Skeletal muscle satellite cell (primary cell): ENCODE measurements around the gene MTOR.
A peak's percentile ranks its signal among the peaks of the same experiment; 100 is the strongest.
"Not testable (repeated sequence)": the region's sequence is repeated elsewhere in the genome, so short reads cannot be mapped to it uniquely, and the experiment has no call there.

Experiments
- H3K27me3 ChIP-seq: 2 replicates; pipeline ENCODE4 v1.7.0; 2013; ENCODE audit warnings: low read length; ENCODE audit not compliant: control insufficient read depth, insufficient read depth
- H3K36me3 ChIP-seq: 2 replicates; pipeline ENCODE4 v1.7.0; 2013; ENCODE audit warnings: mild to moderate bottlenecking, control low read depth, low read length; ENCODE audit not compliant: insufficient read depth
- H3K4me1 ChIP-seq: 2 replicates; pipeline ENCODE4 v1.7.0; 2013; ENCODE audit warnings: low read length; ENCODE audit not compliant: control insufficient read depth, insufficient read depth
- H3K4me2 ChIP-seq: 2 replicates; pipeline ENCODE4 v1.7.0; 2013; ENCODE audit warnings: mild to moderate bottlenecking, low read length
- H3K4me3 ChIP-seq: 2 replicates; pipeline ENCODE4 v1.7.0; 2013; ENCODE audit warnings: low read length
- H3K9ac ChIP-seq: 2 replicates; pipeline ENCODE4 v1.7.0; 2013; ENCODE audit warnings: mild to moderate bottlenecking, low read depth, low read length, moderate library complexity
- H3K9me3 ChIP-seq: replicated peaks from 2 replicates; pipeline ENCODE4 v1.7.0; 2013; ENCODE audit warnings: mild to moderate bottlenecking, control low read depth, low read length

MTOR gene

DNA sequence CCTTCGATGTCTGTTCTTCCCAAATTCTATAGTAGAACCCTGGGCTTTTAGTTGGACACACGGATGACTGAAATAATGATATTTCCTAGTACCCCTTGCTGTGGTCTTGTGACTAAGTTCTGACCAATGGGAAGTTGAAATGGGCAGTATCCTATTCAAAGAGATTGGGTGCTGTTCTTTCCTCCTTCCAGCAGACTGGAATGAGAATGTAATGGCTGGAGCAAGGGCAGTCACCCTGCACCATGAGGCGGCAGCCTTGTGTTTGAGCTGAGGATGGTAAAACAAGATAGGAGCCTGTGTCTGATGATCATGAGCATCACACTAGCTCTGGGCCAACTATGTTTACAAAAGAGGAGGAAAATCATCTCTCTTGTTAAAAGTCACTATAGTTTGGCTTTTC lies 197.4 kb downstream of the MTOR start:
- H3K9me3 ChIP-seq = no peaks in the 10 kb centered on the region
- H3K27me3 ChIP-seq = no peaks in the 10 kb centered on the region
- no peak overlapping the region for H3K9ac ChIP-seq
- H3K4me2 ChIP-seq = no peak overlapping the region
- H3K4me1 ChIP-seq = peaks cover 14% of the 10 kb centered on the region
- no peak overlapping the region for H3K4me3 ChIP-seq
- peaks cover 58% of the 10 kb centered on the region for H3K36me3 ChIP-seq

DNA sequence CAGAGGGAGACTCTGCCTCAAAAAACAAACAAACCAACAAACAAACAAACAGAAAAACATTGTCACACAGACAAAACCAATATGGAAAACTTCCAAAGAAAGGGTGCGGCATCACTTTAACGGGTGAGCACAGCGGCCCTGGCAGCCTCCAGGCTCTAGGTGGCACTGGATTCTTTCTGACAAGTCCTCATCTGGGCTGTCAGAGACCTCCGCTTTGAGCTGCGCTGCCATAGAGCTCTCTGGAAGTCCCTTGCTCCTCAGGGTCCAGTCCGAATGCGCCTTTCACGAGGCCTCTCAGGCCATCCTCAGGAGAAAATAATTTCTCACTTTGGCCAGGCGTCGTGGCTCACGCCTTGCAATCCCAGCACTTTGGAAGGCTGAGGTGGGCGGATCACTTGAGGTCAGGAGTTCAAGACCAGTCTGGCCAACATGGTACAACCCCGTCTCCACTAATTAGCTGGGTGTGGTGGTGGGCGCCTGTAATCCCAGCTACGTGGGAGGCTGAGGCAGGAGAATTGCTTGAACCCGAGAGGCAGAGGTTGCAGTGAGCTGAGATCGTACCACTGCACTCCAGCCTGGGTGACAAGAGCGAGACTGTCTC lies 198.3 kb downstream of the MTOR start:
- not testable (repeated sequence) for H3K9ac ChIP-seq, H3K9me3 ChIP-seq, H3K4me3 ChIP-seq, H3K27me3 ChIP-seq, H3K4me2 ChIP-seq
- H3K36me3 ChIP-seq = peaks cover 49% of the 10 kb centered on the region
- H3K4me1 ChIP-seq = peaks cover 14% of the 10 kb centered on the region

DNA sequence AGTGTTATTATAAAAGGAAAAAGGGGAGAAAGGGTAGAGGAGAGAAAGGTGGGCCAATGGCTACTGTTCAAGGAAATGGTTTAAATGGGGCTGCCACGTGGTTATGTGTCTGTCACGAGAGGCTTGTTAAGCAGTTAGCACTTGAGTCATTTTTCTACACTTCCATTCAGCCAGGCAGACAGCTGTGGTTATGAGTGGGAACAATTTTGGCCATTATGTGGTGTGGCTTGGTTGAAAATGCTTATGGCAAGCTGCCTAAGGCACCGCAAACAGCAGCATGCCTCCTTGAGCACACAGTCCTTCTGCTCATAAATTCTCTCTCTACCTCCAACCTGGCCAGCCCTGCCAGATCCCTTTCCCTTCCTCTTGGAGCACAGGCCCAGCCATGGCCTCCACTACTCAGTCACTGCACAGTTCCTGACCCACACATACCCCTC lies 199.4 kb downstream of the MTOR start:
- Histone ChIP-seq H3K4me1 (peaks cover 14% of the 10 kb centered on the region), H3K4me3 (no peak overlapping the region), H3K9ac (no peak overlapping the region), H3K9me3 (no peaks in the 10 kb centered on the region), H3K36me3 (peaks cover 41% of the 10 kb centered on the region), H3K27me3 (no peaks in the 10 kb centered on the region), H3K4me2 (no peak overlapping the region)

DNA sequence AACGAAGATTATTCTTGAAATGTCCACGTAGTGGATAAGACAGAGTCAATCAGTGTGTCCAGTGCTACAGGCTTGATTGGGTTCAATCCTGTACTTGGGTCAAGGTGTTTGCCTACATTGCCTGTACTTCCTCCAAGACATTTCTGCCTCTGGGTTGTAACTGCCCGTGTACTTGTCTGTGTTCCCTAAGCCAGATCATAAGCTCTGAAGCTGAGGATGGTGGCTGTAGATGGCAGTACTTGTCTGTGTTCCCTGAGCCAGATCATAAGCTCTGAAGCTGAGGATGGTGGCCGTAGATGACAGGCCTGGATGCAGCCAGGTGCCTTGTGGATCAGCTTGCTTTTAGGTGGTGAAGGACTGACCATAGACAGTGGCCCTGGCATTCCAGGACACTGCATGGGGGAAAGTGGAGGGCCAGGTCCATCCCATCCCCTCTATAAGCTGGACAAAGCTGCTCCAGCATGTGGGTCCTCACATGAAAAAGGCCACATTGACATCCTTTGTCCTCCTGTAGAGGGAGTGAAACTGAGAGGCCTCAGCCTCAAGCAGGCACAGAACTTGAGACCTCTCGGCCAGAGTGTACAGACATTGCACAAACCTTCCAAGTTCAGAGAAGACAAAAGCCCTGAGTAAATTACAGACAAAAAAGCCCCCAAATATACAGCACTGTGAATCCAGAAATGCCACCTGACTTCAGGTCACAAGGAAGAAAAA lies 200.5 kb downstream of the MTOR start:
- peaks cover 14% of the 10 kb centered on the region for H3K4me1 ChIP-seq
- no peaks in the 10 kb centered on the region for H3K27me3 ChIP-seq
- peaks cover 40% of the 10 kb centered on the region for H3K36me3 ChIP-seq
- H3K9me3 ChIP-seq = no peaks in the 10 kb centered on the region
- H3K9ac ChIP-seq = no peak overlapping the region
- H3K4me3 ChIP-seq = no peak overlapping the region
- no peak overlapping the region for H3K4me2 ChIP-seq

DNA sequence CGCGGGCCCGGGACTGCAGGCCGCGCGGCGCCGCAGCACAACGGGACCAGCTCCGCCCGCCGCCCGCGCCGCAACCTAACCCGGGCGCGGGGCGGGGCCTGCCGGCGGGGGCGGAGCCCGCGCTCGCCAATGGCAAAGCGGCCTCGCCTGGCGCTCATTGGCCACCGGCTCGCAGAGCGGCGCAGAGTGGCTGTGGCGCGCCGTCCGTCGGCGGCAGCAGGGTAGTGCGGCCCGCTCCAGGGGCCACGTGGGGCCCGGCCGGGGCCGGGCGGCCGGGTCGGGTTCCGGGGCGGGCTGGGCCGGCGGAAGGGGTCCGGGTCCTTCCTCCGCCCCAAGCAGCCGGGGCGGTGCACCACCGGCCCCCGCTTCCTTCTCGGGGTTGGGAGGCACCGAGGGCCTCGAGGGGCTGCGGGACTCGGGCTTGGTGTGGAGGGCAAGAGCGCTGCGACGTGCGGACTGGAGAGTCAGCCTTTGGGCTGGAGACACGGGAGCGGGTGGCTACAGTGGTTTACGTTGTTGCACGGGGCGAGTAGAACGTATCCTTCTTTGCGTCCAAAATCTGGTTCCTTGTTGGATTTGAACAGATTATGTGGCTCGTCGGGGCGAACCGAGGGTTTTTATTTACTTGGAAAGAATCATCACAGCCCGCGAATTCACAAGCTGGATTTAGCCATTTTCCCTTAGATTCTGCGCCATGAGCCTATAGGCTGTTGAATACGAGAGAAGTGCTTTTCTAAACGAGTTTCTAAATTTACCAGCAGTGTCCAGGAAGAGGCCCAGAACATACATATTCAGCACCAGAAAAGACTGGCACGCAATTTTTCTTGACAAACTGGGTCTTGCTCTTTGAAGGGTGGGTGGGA lies 202.2 kb downstream of the MTOR start, which contains the start of gene SRM:
Gene SRM (minus strand): TSS at position 51 of the 863 bp plus-strand sequence. CDS start 75 bp downstream, outside the sequence.
- Histone ChIP-seq H3K9ac (peak within 1 kb of the TSS; percentile 91), H3K36me3 (peaks cover 36% of the 10 kb centered on the region), H3K4me2 (peak within 1 kb of the TSS; percentile 97), H3K27me3 (no peaks in the 10 kb centered on the region), H3K4me1 (peaks cover 14% of the 10 kb centered on the region), H3K9me3 (no peaks in the 10 kb centered on the region), H3K4me3 (peak within 1 kb of the TSS; percentile 92)

DNA sequence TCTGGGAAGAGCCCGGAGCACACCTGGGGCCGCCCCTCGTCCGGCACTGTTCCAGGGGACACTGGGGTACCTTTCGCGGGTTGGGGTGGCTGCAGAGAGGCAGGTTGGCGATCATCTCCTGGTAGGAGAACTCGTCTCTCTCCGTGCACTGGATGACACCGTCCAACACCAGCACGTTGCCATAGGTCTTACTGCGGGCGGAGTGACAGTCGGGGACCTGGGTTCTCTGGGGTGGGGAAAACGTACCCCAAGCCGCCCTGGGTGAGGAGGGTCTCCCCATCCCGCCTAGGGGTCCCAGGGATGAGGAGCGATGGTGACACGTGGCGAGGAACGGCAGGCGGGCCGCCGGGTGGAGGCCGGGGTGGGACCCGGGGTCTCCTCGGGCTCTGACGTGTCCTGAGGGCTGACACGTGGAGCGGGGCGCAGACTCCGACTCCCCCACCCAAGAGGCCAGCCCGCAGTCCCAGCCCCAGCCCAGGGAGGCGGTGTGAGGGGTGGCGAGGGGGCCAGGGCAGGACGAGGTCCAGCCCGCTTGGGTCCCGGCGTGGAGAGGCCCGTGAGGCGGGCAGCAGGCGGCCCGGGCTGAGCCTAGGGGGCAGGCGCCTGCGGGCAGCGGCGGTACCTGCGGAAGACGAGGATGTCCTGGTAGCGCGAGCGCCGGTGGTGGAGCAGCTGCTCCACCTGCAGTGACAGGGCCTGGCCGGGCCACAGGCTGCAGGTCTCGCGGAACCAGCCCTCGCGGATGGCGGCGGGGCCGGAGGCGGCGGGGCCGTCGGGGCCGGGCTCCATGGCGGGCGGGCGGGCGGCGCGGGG lies 203.0 kb downstream of the MTOR start:
- H3K4me1 ChIP-seq = peaks cover 14% of the 10 kb centered on the region
- H3K36me3 ChIP-seq = peaks cover 34% of the 10 kb centered on the region
- no peaks in the 10 kb centered on the region for H3K27me3 ChIP-seq
- H3K4me2 ChIP-seq = peak overlapping the region; percentile 97
- no peaks in the 10 kb centered on the region for H3K9me3 ChIP-seq
- H3K9ac ChIP-seq = peak overlapping the region; percentile 91
- H3K4me3 ChIP-seq = peak overlapping the region; percentile 91

DNA sequence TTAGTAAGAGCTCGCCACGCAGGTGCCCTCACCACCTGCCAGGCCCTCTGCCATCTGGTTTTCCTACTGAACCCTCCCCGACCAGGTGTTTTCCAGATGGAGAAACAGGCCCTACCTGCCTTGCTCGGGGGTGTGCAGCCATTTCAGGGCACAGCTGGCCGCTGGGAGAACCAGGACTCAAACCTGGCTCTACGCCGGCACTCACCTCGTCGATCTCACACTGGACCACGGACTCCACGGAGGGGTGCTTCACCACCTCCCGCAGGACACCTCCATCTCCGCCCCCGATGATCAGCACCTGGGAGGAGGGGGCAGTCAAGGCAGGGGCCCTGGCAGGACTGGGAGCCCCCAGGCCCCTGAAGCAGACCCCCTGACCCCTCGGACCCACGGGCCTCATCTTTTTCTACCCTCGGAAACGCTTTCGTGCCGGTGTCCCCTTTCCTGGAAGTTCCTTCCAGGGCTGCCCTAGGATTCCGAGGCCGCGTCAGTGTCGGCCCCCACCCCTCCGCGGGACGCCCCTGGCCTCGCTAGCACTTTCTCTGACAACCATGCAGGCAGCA lies 203.7 kb downstream of the MTOR start:
- peak overlapping the region; percentile 97 for H3K4me2 ChIP-seq
- H3K9ac ChIP-seq = peak overlapping the region; percentile 91
- H3K4me3 ChIP-seq = peak overlapping the region; percentile 91
- H3K36me3 ChIP-seq = peaks cover 32% of the 10 kb centered on the region
- no peaks in the 10 kb centered on the region for H3K9me3 ChIP-seq
- H3K4me1 ChIP-seq = peaks cover 14% of the 10 kb centered on the region
- no peaks in the 10 kb centered on the region for H3K27me3 ChIP-seq

DNA sequence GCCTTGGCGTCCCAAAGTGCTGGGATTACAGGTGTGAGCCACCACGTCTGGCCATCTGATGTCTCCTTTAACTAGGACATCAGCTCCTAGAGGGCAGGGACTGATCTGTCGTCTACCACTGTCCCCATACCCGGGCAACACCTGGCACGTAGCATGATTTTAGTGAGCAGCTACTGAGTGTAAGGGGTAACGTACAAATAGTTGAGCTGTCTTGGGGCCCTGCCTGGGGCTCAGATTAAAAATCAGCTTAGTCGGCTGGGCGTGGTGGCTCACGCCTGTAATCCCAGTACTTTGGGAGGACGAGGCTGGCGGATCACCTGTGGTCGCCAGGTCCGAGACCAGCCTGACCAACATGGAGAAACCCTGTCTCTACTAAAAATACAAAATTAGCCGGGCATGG lies 204.3 kb downstream of the MTOR start:
- Histone ChIP-seq H3K9me3 (no peaks in the 10 kb centered on the region), H3K36me3 (peaks cover 30% of the 10 kb centered on the region), H3K27me3 (no peaks in the 10 kb centered on the region), H3K4me1 (peaks cover 10% of the 10 kb centered on the region), H3K4me2 (no peak overlapping the region), H3K9ac (no peak overlapping the region), H3K4me3 (no peak overlapping the region)

DNA sequence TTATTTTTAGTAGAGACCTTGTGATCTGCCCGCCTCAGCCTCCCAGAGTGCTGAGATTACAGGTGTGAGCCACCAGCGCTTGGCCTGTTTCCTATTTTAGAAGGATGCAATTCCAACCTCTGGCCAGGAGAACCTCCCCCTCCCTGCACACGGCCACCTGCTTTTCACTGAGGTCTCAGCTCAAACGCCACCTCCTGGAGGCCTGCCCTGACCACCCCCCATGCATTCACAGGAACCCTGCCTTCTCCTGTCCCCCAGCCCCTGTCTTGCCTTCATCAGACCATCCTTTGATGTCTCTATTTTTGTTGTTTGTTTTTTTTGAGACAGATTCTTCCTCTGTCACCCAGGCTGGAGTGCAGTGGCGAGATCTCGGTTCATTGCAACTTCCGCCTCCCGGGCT lies 204.9 kb downstream of the MTOR start:
- Histone ChIP-seq H3K4me1 (peaks cover 5% of the 10 kb centered on the region), H3K9me3 (no peaks in the 10 kb centered on the region), H3K4me2 (no peak overlapping the region), H3K9ac (no peak overlapping the region), H3K27me3 (no peaks in the 10 kb centered on the region), H3K36me3 (peaks cover 30% of the 10 kb centered on the region), H3K4me3 (no peak overlapping the region)
